OCI-LY3 (cell line): ENCODE data around the gene MLLT10.

Experiments
- CTCF ChIP-seq: fragments of 200-600, 300-600 bp; sonication (generic); IDR thresholded peaks from 2 replicates; pipeline ENCODE4 v1.5.1; 2014; ENCODE audit warnings: antibody characterized with exemption, low read length, low read depth
- EZH2phosphoT487 ChIP-seq: fragments of 200-600 bp; shearing (Covaris generic); IDR thresholded peaks from 2 replicates; pipeline ENCODE4 v1.6.1; 2018; ENCODE audit warnings: antibody characterized with exemption, mixed run types, low read depth

GRCh38 chr10:21628023-21628422 is 94.0 kb downstream of the MLLT10 start:
- TF ChIP-seq EZH2phosphoT487 (no peak), CTCF (no peak)
